ENCODE measurements around the gene SLC22A3. TPM values are rescaled to one million over a fixed set of nuclear protein-coding genes. Genes with fewer than 3 reads are reported as not detected.
A peak's percentile ranks its signal among the peaks of the same experiment; 100 is the strongest.

Gene SLC22A3
- total RNA-seq, 3 donors from 2014 or later, result 1.4 to 7.3 (median 1.6) TPM

GRCh38 chr6:160347259-160348222, 637 bp upstream of the SLC22A3 start:
- H3K4me3 ChIP-seq, result no peak overlapping the region
- DNase-seq (peak; percentile 19 to 69 (median 62)), ATAC-seq (peak; percentile 76)
- intact Hi-C loops (cut with DNase I, micrococcal nuclease), result no loop called here
- H3K9me3 ChIP-seq, result no peaks in the 10 kb centered on the region
- no peak for TF ChIP-seq CTCF (IDR thresholded peaks at IDR 0.05)
- no peaks in the 10 kb centered on the region for H3K4me1 ChIP-seq (ENCODE audit: low read depth)
- H3K36me3 ChIP-seq (ENCODE audit: low read depth), result no peaks in the 10 kb centered on the region

GRCh38 chr6:160349020-160349441, 853 bp downstream of the SLC22A3 start:
- DNase-seq (peak in 2 of 3 donors; percentile 50 to 67), ATAC-seq (peak; percentile 47)
- no peaks in the 10 kb centered on the region for H3K4me1 ChIP-seq (ENCODE audit: low read depth)
- H3K36me3 ChIP-seq (ENCODE audit: low read depth), result no peaks in the 10 kb centered on the region
- TF ChIP-seq CTCF (IDR thresholded peaks at IDR 0.05), result no peak
- H3K4me3 ChIP-seq, result peak overlapping the region; percentile 24
- intact Hi-C loops (cut with DNase I, micrococcal nuclease), result no loop called here
- no peaks in the 10 kb centered on the region for H3K9me3 ChIP-seq

- peak; percentile 15 for ATAC-seq
- no peaks in the 10 kb centered on the region for H3K4me1 ChIP-seq (ENCODE audit: low read depth)
- intact Hi-C loops (cut with DNase I, micrococcal nuclease), result no loop called here
- no peaks in the 10 kb centered on the region for H3K36me3 ChIP-seq (ENCODE audit: low read depth)
- DNase-seq, result peak in 1 of 3 donors; percentile 8
- H3K4me3 ChIP-seq, result no peak overlapping the region
- no peaks in the 10 kb centered on the region for H3K9me3 ChIP-seq
- no peak for TF ChIP-seq CTCF (IDR thresholded peaks at IDR 0.05)
Observed at GRCh38 chr6:160349814-160350350, 1.7 kb downstream of the SLC22A3 start.

GRCh38 chr6:160353950-160354496, 5.8 kb downstream of the SLC22A3 start:
- Histone ChIP-seq H3K36me3 (ENCODE audit: low read depth) (no peaks in the 10 kb centered on the region), H3K4me1 (ENCODE audit: low read depth) (no peaks in the 10 kb centered on the region), H3K9me3 (no peaks in the 10 kb centered on the region), H3K4me3 (no peak overlapping the region)
- intact Hi-C loops (cut with DNase I, micrococcal nuclease), result no loop called here
- no peak for TF ChIP-seq CTCF (IDR thresholded peaks at IDR 0.05)
- ATAC-seq, result no peak
- no peak for DNase-seq

GRCh38 chr6:160355001-160355400, 6.8 kb downstream of the SLC22A3 start:
- peak; percentile 81 for ATAC-seq
- intact Hi-C loops (cut with DNase I, micrococcal nuclease), result no loop called here
- Histone ChIP-seq H3K4me3 (no peak overlapping the region), H3K9me3 (no peaks in the 10 kb centered on the region), H3K4me1 (ENCODE audit: low read depth) (no peaks in the 10 kb centered on the region), H3K36me3 (ENCODE audit: low read depth) (no peaks in the 10 kb centered on the region)
- no peak for TF ChIP-seq CTCF (IDR thresholded peaks at IDR 0.05)
- DNase-seq, result no peak
